SU-DHL-6 (cell line): ENCODE data around the gene ALAS2.

Source experiments
- H2AFZ ChIP-seq: fragments of 200-600 bp; sonication (generic); 2 replicates; pipeline ENCODE4 v1.6.1; 2014; ENCODE audit warnings: low read depth, mild to moderate bottlenecking, moderate library complexity, mixed read lengths, antibody characterized with exemption, low read length; ENCODE audit not compliant: severe bottlenecking
- H3F3A ChIP-seq: fragments of 200-600 bp; shearing (Covaris generic); 2 replicates; pipeline ENCODE4 v1.6.0; 2016; ENCODE audit warnings: antibody characterized with exemption, mild to moderate bottlenecking; ENCODE audit not compliant: insufficient read depth
- H3K27ac ChIP-seq: fragments of 200-600 bp; sonication (generic); 2 replicates; pipeline ENCODE4 v1.5.1; 2016; ENCODE audit warnings: low read depth, mild to moderate bottlenecking, low read length, moderate library complexity, mixed read lengths
- H3K27me3 ChIP-seq: fragments of 200-600 bp; sonication (generic), shearing (Covaris generic); 2 replicates; pipeline ENCODE4 v1.6.0; 2014; ENCODE audit warnings: mild to moderate bottlenecking, low read length
- H3K36me3 ChIP-seq: fragments of 200-600 bp; sonication (generic); 2 replicates; pipeline ENCODE4 v1.6.1; 2014; ENCODE audit warnings: mild to moderate bottlenecking, low read length, mixed read lengths
- H3K4me2 ChIP-seq: fragments of 300-600, 200-600 bp; shearing (Covaris generic), sonication (generic); 2 replicates; pipeline ENCODE4 v1.6.0; 2014; ENCODE audit warnings: low read length, low read depth, mild to moderate bottlenecking; ENCODE audit not compliant: poor library complexity, severe bottlenecking
- H3K4me3 ChIP-seq: fragments of 200-600 bp; sonication (generic); 2 replicates; pipeline ENCODE4 v1.5.1; 2014; ENCODE audit warnings: antibody characterized with exemption, low read length, mild to moderate bottlenecking, mixed read lengths; ENCODE audit not compliant: insufficient read depth, poor library complexity, severe bottlenecking
- H3K79me2 ChIP-seq: fragments of 200-600 bp; sonication (generic); 2 replicates; pipeline ENCODE4 v1.6.1; 2014; ENCODE audit warnings: mild to moderate bottlenecking, low read length, moderate library complexity; ENCODE audit not compliant: insufficient read depth
- H3K9ac ChIP-seq: fragments of 200-600 bp; sonication (generic); 2 replicates; pipeline ENCODE4 v1.7.0; 2014; ENCODE audit warnings: mild to moderate bottlenecking, low read length
- H3K9me2 ChIP-seq: fragments of 200-600 bp; sonication (generic); replicated peaks from 2 replicates; pipeline ENCODE4 v1.6.1; 2014; ENCODE audit warnings: low read length; ENCODE audit not compliant: insufficient read depth
- H3K9me3 ChIP-seq: fragments of 200-600 bp; sonication (generic); 2 replicates; pipeline ENCODE4 v1.6.1; 2014; ENCODE audit warnings: low read length, mixed read lengths; ENCODE audit not compliant: insufficient read depth
- H4K20me1 ChIP-seq: fragments of 200-600 bp; sonication (generic); 2 replicates; pipeline ENCODE4 v1.6.1; 2014; ENCODE audit warnings: low read depth, mild to moderate bottlenecking, antibody characterized with exemption, low read length, moderate library complexity, mixed read lengths
- EZH2phosphoT487 ChIP-seq: fragments of 200-600 bp; sonication (generic), shearing (Covaris generic); conservative IDR thresholded peaks from 2 replicates; pipeline ENCODE4 v1.6.1; 2018; ENCODE audit warnings: mild to moderate bottlenecking, antibody characterized with exemption, low read length, moderate library complexity, mixed read lengths
- TF ChIP-seq, protein P1 (sequence below): fragments of 200-600 bp; sonication (generic); IDR thresholded peaks from one replicate; pipeline ENCODE4 v1.5.1; 2017; ENCODE audit warnings: antibody characterized with exemption, mild to moderate bottlenecking, low read length, moderate library complexity; ENCODE audit not compliant: insufficient read depth, poor library complexity, severe bottlenecking

ALAS2 gene

GRCh38 chrX:55005256-55005655 lies 25.5 kb downstream of the ALAS2 start:
- Histone ChIP-seq H3K4me3 (no peak overlapping the region), H3K9me2 (no peaks in the 10 kb centered on the region), H3K36me3 (no peaks in the 10 kb centered on the region), H3K4me2 (no peak overlapping the region), H3K9ac (no peak overlapping the region), H3K27ac (no peak overlapping the region), H2AFZ (no peak overlapping the region), H3K9me3 (no peaks in the 10 kb centered on the region), H3F3A (no peaks in the 10 kb centered on the region), H3K27me3 (no peaks in the 10 kb centered on the region), H4K20me1 (no peaks in the 10 kb centered on the region), H3K79me2 (peaks cover 15% of the 10 kb centered on the region)
- no peak for TF ChIP-seq EZH2phosphoT487
- TF ChIP-seq, protein P1, sequence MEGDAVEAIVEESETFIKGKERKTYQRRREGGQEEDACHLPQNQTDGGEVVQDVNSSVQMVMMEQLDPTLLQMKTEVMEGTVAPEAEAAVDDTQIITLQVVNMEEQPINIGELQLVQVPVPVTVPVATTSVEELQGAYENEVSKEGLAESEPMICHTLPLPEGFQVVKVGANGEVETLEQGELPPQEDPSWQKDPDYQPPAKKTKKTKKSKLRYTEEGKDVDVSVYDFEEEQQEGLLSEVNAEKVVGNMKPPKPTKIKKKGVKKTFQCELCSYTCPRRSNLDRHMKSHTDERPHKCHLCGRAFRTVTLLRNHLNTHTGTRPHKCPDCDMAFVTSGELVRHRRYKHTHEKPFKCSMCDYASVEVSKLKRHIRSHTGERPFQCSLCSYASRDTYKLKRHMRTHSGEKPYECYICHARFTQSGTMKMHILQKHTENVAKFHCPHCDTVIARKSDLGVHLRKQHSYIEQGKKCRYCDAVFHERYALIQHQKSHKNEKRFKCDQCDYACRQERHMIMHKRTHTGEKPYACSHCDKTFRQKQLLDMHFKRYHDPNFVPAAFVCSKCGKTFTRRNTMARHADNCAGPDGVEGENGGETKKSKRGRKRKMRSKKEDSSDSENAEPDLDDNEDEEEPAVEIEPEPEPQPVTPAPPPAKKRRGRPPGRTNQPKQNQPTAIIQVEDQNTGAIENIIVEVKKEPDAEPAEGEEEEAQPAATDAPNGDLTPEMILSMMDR = no peak

- Histone ChIP-seq H4K20me1 (no peaks in the 10 kb centered on the region), H3K4me3 (no peak overlapping the region), H3K79me2 (peaks cover 15% of the 10 kb centered on the region), H3K27me3 (no peaks in the 10 kb centered on the region), H3F3A (no peaks in the 10 kb centered on the region), H3K4me2 (no peak overlapping the region), H3K9me3 (no peaks in the 10 kb centered on the region), H3K36me3 (no peaks in the 10 kb centered on the region), H3K9ac (no peak overlapping the region), H3K27ac (no peak overlapping the region), H2AFZ (no peak overlapping the region), H3K9me2 (no peaks in the 10 kb centered on the region)
- no peak for TF ChIP-seq EZH2phosphoT487
- TF ChIP-seq, protein P1 = no peak
Measured at GRCh38 chrX:55004231-55004630, 26.5 kb downstream of the ALAS2 start.

- Histone ChIP-seq H3K4me2 (peak within 1 kb of the TSS; percentile 84), H3K9me2 (no peaks in the 10 kb centered on the region), H3K27ac (peak within 1 kb of the TSS; percentile 90), H3K27me3 (no peaks in the 10 kb centered on the region), H4K20me1 (no peaks in the 10 kb centered on the region), H3K9ac (peak within 1 kb of the TSS; percentile 73), H3K36me3 (no peaks in the 10 kb centered on the region), H3K79me2 (peaks cover 15% of the 10 kb centered on the region), H3K4me3 (peak within 1 kb of the TSS; percentile 73), H3K9me3 (no peaks in the 10 kb centered on the region), H2AFZ (peak within 1 kb of the TSS; percentile 86), H3F3A (no peaks in the 10 kb centered on the region)
- TF ChIP-seq EZH2phosphoT487 = no peak
- TF ChIP-seq, protein P1 = no peak
Measured at GRCh38 chrX:54999717-55000598, 30.8 kb downstream of the ALAS2 start, which contains the start of gene APEX2. TSS of gene APEX2 (plus strand) at chrX:55000363. CDS start at chrX:55000423, 60 bp downstream.
